GM19240 (cell line): Measurements from ENCODE around the gene RIPPLY2.

Experiments used
- DNase-seq: peaks from one replicate; pipeline ENCODE4 v3.0.0; 2011; ENCODE audit warnings: low spot score; ENCODE audit not compliant: insufficient read length

The RIPPLY2 gene

GRCh38 chr6:83904395-83904794 is 51.2 kb downstream of the RIPPLY2 start:
- no peak for DNase-seq

GRCh38 chr6:83905648-83906047 is 52.5 kb downstream of the RIPPLY2 start:
- DNase-seq: no peak
